GM19372 (cell line): Measurements from ENCODE around the gene MYB.

ENCODE experiments used
- ATAC-seq: cut with Tn5 transposase; IDR thresholded peaks from one replicate; pipeline ENCODE4 v1.9.1; 2021; ENCODE audit warnings: mild to moderate bottlenecking, low read depth, moderate library complexity; ENCODE audit not compliant: unreplicated experiment

The MYB gene

DNA sequence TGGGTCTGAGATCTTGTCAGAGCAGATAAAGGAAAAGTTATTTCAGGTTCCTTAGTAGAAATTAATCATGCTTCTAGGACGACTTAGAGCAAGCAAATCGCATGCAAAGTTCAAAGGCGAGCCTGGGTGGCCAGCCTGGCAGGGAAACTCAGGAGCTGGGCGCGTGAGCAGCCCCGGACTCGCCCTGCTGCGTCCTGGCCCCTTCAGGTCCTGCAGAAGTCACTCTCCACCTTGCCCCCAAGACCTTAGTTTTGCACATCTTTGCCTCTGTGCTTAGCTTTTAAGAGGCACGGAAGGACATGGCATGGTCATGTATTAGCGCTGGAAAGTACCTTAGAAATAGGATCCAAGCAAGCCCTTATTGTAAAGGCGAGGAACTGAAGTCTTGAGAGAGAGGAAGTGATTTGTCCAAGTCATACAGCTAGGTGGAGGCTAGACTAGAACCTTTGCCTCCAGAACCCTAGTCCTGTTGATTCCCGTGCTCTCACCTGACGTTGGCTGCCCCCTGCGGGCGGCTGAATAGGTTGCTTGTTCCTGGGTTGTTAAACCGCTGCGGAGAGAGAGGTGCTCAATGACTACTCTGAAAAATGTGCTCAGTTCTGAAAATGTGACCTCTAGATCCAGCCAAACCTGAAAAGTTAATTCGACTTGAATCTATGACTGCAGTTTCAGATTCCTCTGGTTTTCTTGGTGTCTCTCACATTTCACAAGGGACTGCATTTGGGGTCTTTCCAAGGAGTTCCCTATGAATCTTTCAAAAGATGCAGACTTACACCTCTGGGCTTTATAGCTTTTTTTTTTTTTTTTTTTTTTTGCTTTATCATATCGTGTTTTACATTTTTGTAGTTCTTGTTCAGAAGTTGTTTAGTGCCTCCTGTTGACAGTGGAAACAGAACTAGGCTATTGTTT is 2.7 kb downstream of the MYB start:
- ATAC-seq = no peak

DNA sequence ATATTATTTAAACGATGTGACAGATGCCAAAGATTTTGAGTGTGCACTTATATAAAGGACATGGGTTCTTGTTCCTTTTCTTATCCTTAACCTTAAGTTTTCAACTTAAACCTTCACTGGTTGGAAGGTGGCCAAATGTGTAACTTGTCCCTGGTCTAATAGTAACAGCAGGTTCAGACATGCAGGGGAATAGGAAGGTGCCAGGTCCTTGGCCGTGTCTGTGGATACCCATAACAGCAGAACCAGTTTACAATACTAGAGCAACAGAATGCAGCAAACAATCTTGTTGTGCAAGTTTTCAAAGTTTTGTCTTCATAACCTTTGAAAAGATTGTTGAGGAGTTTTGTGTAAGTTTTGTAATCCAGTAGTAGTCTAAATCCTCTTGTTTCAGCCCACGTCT is 4.4 kb downstream of the MYB start:
- ATAC-seq = no peak

DNA sequence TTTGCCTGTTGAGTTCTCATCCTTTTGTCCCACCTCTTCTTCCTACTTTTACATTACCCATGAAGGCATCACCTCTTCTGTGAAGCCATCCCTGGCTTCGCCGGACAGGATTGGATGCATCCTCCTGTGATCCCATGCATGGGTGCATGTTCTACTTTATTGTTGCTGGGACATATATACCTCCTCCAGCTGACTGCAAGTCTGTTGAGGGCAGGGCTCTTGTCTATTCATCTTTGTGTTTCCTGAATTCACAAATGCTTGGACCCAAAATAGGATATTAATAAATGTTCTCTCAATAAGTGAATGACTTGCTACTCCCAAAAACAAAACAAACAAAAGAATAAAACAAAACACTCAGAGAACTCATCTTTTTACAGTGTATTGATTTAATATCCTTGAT is 5.1 kb downstream of the MYB start:
- no peak for ATAC-seq

DNA sequence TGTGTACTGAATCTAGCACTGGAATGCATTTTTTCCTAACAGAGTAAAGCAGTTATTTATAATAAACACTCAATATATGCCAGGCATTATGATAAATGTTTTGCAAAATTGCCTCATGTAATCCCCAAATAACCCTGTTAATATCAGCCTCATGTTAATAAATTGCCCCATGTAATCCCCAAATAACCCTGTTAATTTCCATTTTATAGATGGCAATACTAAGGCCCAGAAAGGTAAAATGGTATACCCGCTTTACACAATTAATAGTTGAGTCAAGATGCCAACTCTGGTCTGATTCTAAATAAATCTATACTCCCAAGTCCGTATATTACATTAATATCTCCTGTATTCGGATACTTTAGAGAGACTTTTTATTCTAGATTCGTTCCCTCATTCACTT is 6.3 kb downstream of the MYB start:
- ATAC-seq = no peak

DNA sequence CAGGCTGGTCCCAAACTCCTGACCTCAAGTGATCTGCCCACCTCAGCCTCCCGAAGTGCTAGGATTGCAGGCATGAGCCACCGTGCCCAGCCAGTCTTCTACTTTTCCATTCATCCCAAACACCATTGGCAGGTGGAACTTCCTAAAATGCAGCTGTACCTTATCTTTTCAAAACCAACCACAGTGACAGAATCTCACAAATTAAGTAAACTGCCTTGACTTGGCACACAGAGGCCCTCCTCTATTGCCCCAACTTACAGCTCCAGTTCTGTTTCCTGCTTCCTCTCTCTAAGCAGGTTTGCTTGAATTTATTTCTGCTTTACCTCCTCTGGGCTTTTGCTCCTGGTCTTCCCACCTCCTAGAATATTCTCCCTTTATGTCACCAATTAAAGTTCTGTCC is 7.6 kb downstream of the MYB start:
- no peak for ATAC-seq

DNA sequence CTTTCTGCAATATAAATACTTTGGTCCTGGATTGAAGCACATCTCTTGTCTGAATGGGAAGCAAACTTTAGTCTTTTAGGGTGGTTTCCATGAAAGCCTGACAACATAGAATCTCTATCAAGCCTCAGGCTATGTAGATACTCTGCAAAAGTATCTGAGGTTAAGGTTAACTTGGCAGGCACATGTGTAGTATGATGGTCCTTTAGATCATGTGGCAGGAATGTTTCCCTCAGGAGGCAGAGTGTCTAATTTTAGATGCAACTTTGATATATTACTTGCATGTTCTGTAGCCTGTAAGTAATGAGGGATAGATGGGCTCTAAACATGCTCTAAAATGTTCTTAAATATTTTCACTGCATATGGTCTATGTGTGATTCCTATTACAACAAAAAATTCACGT is 8.2 kb downstream of the MYB start:
- ATAC-seq = no peak

DNA sequence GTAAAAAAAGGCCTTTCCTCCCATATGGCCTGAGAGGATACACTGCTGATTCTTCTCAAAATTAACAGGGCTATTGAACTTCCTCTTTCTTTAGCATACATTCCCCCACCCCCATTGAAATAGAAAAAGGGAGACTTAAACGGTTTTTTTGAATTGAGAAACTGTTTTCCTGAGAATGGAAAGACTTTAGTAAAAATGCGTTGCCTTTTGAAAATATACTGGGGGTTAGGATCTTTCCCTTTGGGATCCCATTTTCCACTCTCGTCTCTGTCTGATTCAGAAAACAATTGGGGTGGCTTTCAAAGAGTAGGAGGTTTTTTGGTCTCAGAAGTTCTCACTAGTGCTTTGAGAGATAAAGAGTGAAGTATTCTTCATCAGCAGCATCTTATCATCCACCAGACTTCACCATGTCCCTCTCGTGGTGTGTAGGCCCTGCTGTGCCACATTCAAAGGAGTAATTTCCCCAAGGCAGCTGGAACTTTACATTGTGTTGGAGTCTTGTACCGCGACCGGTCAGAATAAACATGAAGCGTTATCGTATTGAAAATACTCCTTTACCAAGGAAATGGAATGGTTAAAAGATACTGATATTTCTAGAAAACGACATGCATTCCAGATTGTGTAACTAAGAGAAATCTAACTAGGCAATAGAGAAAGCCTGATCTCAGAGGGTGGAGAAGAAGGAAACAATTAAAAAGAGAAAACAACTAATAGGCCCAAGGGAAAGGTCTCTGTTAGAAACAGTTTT is 10.6 kb downstream of the MYB start:
- ATAC-seq = no peak

DNA sequence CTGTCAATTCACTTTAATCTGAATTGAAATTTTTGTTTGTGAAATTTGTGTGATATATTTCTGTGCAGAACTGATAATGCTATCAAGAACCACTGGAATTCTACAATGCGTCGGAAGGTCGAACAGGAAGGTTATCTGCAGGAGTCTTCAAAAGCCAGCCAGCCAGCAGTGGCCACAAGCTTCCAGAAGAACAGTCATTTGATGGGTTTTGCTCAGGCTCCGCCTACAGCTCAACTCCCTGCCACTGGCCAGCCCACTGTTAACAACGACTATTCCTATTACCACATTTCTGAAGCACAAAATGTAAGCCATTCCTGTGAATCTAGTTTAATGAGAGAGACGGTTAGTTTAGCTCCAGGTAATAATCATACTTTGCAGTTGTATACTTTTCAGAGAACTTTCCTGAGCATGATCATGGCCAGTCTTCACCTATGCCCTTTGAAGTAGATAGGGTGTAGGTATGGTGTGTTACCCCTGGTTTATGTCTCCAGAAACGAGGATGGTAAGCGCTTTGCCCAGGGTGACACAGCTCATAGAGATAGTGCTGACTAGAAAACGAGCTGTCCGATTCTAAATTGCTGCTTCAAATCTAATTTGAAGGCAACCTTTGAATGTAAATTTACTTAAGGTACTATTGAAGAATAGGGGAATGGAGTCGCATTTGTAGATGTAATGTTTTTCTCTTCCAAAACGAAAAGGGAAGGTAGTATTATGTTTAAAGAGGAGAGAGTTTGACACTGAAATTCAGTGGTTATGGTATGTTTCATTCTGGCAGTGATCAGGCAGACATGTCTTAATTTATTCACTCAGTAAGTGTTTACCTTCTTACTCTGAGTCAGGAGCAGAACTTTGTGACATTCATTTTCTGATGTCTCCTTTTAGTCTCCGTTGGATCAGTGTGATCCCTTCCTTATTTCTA is 11.4 kb downstream of the MYB start:
- ATAC-seq = no peak

DNA sequence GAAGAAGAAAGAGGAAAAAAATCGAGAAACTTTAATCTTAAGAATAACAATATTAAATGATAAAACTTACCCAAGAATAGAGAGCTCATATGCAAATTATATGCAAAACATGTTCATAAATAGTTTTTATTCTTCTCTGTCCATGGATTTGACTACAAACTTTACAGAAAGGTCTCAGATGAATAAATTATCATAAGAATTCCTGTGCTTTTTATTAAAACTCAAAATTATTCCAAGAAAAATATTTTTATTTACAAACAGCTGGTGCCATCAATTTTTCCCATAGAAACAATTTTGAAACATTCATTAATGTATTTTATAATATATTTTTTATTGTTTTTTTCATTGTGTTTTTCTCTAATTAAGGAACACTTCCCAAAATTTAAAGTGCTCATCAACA is 12.1 kb downstream of the MYB start:
- ATAC-seq = no peak

DNA sequence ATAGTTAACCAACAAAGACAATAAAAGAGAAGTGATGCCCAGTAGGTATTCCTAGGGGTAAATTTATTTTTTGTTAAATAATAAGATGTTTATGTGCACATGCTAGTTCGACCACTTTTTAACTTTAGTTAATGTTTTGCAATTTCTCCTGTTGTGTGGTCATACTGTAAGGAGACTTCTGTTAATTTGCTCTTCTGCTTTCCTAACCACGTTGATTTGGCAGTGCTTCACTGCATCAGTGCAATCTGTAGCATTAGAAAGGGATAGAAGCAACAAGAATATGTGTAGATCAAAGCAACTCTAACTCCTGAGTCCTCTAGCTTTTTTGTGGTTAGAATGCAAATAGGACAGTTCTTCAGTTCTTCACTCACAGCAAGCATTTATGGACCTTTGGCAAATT is 13.9 kb downstream of the MYB start:
- no peak for ATAC-seq

DNA sequence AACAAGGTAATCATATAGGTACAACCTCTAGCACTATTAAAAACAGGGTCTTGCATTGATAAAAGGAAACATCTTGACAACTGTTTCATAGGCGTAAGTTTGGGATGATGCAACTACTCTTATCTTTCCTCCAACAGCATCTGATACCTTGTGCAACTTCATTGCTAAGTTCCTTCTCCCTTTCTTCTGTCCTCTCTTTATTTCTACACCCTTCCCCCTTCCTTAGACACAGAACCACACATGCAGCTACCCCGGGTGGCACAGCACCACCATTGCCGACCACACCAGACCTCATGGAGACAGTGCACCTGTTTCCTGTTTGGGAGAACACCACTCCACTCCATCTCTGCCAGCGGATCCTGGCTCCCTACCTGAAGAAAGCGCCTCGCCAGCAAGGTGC is 14.4 kb downstream of the MYB start:
- no peak for ATAC-seq

DNA sequence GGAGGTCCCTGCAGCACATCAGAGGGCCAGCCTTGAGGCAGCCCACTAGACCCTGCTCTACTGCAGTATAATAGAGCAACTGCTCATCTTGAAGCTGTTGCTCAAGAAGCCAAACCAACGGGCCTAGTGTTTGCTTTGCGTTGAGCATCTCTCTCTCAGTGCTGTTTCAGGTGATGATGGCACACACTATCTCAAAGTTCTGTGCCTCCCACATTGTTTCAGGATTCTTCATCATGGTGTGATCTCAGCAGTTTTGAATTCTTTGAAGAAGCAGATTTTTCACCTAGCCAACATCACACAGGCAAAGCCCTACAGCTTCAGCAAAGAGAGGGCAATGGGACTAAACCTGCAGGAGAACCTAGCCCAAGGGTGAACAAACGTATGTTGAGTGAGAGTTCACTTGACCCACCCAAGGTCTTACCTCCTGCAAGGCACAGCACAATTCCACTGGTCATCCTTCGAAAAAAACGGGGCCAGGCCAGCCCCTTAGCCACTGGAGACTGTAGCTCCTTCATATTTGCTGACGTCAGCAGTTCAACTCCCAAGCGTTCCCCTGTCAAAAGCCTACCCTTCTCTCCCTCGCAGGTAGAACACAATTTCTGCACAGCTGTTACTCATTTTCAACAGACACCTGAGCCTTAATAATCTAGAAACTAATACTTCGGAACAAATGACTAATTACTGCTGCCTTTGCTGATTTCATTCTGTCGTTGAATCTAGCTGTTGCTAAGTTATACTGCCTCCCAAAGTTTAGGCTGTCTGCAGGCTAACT is 15.8 kb downstream of the MYB start:
- ATAC-seq = no peak

DNA sequence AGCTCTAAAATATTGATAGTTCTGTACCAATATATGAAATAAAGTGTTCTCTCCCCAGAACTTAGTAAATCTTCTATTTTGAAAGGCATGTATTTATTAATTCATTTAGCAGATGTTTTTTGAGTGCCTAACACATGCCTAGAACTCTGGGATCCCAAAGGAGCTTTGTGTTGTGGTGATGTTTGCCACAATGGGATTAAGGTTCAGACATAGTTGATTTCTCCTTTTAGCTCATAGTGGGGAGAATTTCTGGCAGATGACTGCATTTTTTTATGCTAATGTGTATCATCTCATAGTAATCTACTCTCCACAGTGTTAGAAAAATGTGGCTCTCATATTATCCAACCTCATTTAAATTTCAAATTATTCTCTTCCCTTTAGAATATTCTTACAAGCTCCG is 21.7 kb downstream of the MYB start:
- ATAC-seq = no peak

DNA sequence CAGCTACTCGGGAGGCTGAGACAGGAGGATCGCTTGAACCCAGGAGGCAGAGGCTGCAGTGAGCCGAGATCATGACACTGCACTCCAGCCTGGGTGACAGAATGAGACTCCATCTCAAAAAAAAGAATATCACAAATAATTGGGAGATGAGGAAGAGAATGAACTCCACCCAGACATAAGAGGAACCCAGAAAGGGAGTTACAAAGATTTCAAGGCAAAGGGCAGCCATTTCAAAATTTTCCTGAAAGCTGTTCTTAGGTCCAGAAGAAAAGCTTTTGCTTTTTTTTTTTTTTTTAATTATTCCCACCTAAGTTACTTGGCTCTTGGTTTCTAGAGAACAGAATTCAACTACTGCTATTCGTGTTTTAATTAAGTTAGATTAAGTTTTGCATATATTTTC is 23.8 kb downstream of the MYB start:
- no peak for ATAC-seq

DNA sequence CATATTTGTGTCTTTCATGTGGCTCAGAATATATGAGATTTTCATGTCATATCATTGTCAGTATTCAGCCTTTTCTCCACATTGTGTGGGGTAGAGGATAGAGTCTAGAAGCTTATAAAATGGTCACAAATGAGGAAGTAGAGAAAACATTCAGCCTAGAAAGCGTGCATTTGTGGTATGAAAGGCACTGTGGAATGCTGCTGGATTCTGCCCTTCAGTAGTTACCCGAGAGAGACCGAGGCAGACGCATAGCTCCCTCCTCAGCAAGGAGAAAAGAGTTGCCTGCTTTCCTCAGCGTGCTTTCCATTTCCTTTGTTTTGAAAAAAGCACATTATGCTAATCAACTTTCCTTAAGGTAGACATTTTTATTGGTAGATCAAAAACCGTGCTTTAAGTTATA is 28.7 kb downstream of the MYB start:
- no peak for ATAC-seq

DNA sequence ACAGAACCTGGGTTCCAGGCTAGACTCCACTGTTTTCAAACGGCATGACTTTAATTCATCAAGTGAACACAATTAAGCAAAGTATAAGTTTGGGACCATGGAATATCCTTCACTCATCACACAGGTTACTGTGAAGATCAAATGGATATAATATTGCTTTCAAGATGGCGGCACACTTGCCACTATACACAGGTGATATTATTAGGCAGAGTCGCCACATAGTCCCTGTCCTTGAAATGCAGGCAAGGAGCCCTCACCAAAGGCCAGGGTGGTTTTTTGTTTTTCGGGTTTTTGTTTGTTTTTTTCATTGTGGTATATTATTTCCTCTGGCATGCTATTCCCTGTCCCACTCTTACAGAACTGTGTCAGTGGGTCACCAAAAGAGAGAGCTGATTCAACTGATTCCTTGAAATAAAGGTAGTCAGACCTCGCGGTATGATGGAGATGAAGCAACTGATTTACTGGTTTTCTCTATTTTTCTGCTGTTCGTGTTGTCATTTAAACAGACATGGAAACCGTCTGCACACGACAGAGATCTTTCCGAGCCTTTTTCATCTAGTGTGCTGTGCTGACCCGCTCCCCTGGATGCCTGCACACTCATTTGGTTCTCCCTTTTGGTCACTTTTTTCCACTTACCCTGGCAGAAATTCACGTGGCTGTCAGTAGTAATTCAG is 29.7 kb downstream of the MYB start:
- no peak for ATAC-seq

DNA sequence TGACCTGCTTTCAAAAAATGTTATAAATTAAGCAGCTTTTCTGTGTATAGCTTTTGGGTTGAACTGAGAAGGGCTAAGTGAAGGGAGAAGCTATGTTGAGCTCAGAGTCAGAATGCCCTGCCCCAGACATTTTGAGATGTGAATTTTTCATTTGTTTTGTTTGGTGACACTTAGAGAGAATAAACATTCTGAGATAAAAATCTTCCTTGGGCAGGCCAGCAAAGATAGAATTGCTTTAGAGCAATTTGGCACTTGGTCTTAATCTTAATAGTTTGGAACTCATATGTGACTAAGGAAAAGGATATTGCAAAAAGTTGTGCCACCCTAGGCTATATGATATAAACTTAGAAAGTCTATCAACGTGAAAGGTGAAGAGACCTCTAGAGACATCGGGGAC is 30.2 kb downstream of the MYB start:
- ATAC-seq = no peak

DNA sequence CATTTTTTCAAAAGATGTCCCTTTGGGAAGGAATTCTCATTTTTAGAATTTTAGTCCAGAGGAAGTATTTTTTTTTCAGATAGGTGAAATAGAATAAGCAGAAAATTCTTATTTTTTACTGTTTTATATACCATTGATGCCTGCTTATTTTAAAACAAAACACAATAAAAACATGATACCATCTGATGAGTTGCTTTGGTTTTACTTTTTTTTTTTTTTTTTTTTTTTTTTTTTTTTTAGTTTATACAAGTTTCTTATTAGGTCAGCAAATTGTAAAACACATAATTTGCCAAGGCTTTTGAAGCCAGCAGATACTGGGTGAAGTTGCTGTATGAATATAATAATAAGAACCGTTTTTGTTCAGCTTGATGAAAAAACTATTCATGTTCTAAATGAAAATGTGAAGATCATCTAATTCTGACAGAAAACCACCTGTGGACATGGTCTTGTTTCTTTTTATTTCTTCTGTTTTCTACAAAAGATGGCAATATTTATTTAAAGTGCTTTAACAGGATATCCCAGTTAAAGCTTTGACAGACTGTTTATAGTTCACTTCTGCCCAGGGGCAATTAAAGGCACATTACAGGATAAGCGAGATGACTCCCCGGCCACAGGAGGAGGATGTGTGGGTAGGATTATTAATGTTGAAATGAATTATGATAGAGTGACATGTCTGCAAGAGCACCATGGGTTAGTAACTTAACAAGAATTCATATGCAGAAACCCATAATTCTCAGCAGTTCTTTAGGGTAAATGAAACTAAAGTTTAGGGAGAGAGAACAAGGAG is 31.1 kb downstream of the MYB start:
- no peak for ATAC-seq

DNA sequence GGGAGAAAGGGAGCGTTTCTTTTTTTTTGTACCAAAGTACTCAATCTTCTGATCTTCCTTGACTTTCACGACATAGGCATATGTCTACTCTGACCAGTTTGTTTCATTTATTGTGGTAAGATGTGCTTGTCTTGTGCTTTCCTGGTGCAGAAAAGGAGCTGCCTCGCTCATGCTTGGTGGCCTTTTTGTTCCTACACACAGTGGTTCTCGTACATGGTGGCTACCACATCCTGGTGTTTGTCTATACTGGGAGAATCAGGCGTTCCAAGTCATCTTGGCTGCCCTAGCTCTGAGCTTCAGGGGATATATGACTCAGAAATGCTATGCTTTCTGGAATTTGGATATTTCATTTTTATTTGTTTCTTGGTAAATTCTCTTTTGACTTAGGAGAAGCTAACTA is 31.8 kb downstream of the MYB start:
- ATAC-seq = no peak
